ENCODE measurements around the gene GPC6. TPM values are rescaled to one million over a fixed set of nuclear protein-coding genes. Genes with fewer than 3 reads are reported as not detected.

Gene GPC6
- total RNA-seq, 1 donor from 2014 or later, result 16.1 TPM

GRCh38 chr13:93847162-93847561 lies 620.6 kb downstream of the GPC6 start:
- TF ChIP-seq CTCF (IDR thresholded peaks at IDR 0.05; ENCODE audit: unreplicated experiment), result no peak
- Mint-ChIP-seq H3K9me3 (ENCODE audit: unreplicated experiment) (no peaks in the 10 kb centered on the region), H3K4me3 (ENCODE audit: unreplicated experiment) (no peak overlapping the region), H3K27me3 (ENCODE audit: unreplicated experiment) (peaks cover 1% of the 10 kb centered on the region), H3K4me1 (ENCODE audit: unreplicated experiment) (no peaks in the 10 kb centered on the region), H3K27ac (ENCODE audit: unreplicated experiment) (no peak overlapping the region), H3K36me3 (ENCODE audit: low read depth, unreplicated experiment) (no peaks in the 10 kb centered on the region)
- no peak for DNase-seq (ENCODE audit: low spot score)

- H3K27ac Mint-ChIP-seq (ENCODE audit: unreplicated experiment), result no peak overlapping the region
- no peak for TF ChIP-seq CTCF (IDR thresholded peaks at IDR 0.05; ENCODE audit: unreplicated experiment)
- no peaks in the 10 kb centered on the region for H3K36me3 Mint-ChIP-seq (ENCODE audit: low read depth, unreplicated experiment)
- no peaks in the 10 kb centered on the region for H3K4me1 Mint-ChIP-seq (ENCODE audit: unreplicated experiment)
- no peaks in the 10 kb centered on the region for H3K9me3 Mint-ChIP-seq (ENCODE audit: unreplicated experiment)
- no peak overlapping the region for H3K4me3 Mint-ChIP-seq (ENCODE audit: unreplicated experiment)
- H3K27me3 Mint-ChIP-seq (ENCODE audit: unreplicated experiment), result peaks cover 1% of the 10 kb centered on the region
- no peak for DNase-seq (ENCODE audit: low spot score)
Measured at GRCh38 chr13:93848247-93848646, 621.6 kb downstream of the GPC6 start.

GRCh38 chr13:93851236-93851635 lies 624.6 kb downstream of the GPC6 start:
- H3K9me3 Mint-ChIP-seq (ENCODE audit: unreplicated experiment), result no peaks in the 10 kb centered on the region
- no peak for DNase-seq (ENCODE audit: low spot score)
- no peak overlapping the region for H3K4me3 Mint-ChIP-seq (ENCODE audit: unreplicated experiment)
- no peak for TF ChIP-seq CTCF (IDR thresholded peaks at IDR 0.05; ENCODE audit: unreplicated experiment)
- H3K4me1 Mint-ChIP-seq (ENCODE audit: unreplicated experiment), result no peaks in the 10 kb centered on the region
- H3K27me3 Mint-ChIP-seq (ENCODE audit: unreplicated experiment), result peaks cover 1% of the 10 kb centered on the region
- H3K36me3 Mint-ChIP-seq (ENCODE audit: low read depth, unreplicated experiment), result no peaks in the 10 kb centered on the region
- no peak overlapping the region for H3K27ac Mint-ChIP-seq (ENCODE audit: unreplicated experiment)

GRCh38 chr13:93853912-93854311 lies 627.3 kb downstream of the GPC6 start:
- H3K4me1 Mint-ChIP-seq (ENCODE audit: unreplicated experiment), result no peaks in the 10 kb centered on the region
- H3K27ac Mint-ChIP-seq (ENCODE audit: unreplicated experiment), result no peak overlapping the region
- no peaks in the 10 kb centered on the region for H3K9me3 Mint-ChIP-seq (ENCODE audit: unreplicated experiment)
- H3K4me3 Mint-ChIP-seq (ENCODE audit: unreplicated experiment), result no peak overlapping the region
- no peak for DNase-seq (ENCODE audit: low spot score)
- no peak for TF ChIP-seq CTCF (IDR thresholded peaks at IDR 0.05; ENCODE audit: unreplicated experiment)
- H3K36me3 Mint-ChIP-seq (ENCODE audit: low read depth, unreplicated experiment), result no peaks in the 10 kb centered on the region
- no peaks in the 10 kb centered on the region for H3K27me3 Mint-ChIP-seq (ENCODE audit: unreplicated experiment)

GRCh38 chr13:93857126-93857525 lies 630.5 kb downstream of the GPC6 start:
- Mint-ChIP-seq H3K27ac (ENCODE audit: unreplicated experiment) (no peak overlapping the region), H3K36me3 (ENCODE audit: low read depth, unreplicated experiment) (no peaks in the 10 kb centered on the region), H3K27me3 (ENCODE audit: unreplicated experiment) (no peaks in the 10 kb centered on the region), H3K4me1 (ENCODE audit: unreplicated experiment) (no peaks in the 10 kb centered on the region), H3K9me3 (ENCODE audit: unreplicated experiment) (no peaks in the 10 kb centered on the region), H3K4me3 (ENCODE audit: unreplicated experiment) (no peak overlapping the region)
- no peak for TF ChIP-seq CTCF (IDR thresholded peaks at IDR 0.05; ENCODE audit: unreplicated experiment)
- no peak for DNase-seq (ENCODE audit: low spot score)

Measured in endothelial cell (in vitro differentiated cells).